T-helper 17 cell (primary cell): ENCODE results near the gene HERC5. TPM values are rescaled to one million over a fixed set of nuclear protein-coding genes. Genes with fewer than 3 reads are reported as not detected.
A peak's percentile ranks its signal among the peaks of the same experiment; 100 is the strongest.
"Not testable (repeated sequence)": the region's sequence is repeated elsewhere in the genome, so short reads cannot be mapped to it uniquely, and the experiment has no call there.

Experiments used
- ATAC-seq: fragments of 150-1000 bp; cut with Tn5 transposase; 2 replicates; pipeline ENCODE4 v1.10.0; 2021; ENCODE audit warnings: mild to moderate bottlenecking, moderate library complexity
- DNase-seq, 3 donors: peaks; one replicate each; pipeline versions ENCODE4 v3.0.0 to v3.0.0-alpha.2; 2020 to 2021
- H3K9me3 ChIP-seq: one replicate; pipeline ENCODE4 v1.7.0; 2013; ENCODE audit warnings: low read length, mild to moderate bottlenecking; ENCODE audit not compliant: control insufficient read depth, poor library complexity, severe bottlenecking
- H3K27ac Mint-ChIP-seq: one replicate; pipeline ENCODE4 v1.8.0; 2022; ENCODE audit warnings: mild to moderate bottlenecking, moderate library complexity, mixed read lengths
- H3K27me3 Mint-ChIP-seq: one replicate; pipeline ENCODE4 v1.8.0; 2022; ENCODE audit warnings: mixed read lengths
- H3K36me3 Mint-ChIP-seq: one replicate; pipeline ENCODE4 v1.8.0; 2022; ENCODE audit warnings: low read depth, mixed read lengths
- H3K4me1 Mint-ChIP-seq: one replicate; pipeline ENCODE4 v1.8.0; 2022; ENCODE audit warnings: mild to moderate bottlenecking, mixed read lengths
- H3K4me3 Mint-ChIP-seq: one replicate; pipeline ENCODE4 v1.8.0; 2022; ENCODE audit warnings: mild to moderate bottlenecking, moderate library complexity, mixed read lengths
- total RNA-seq, 4 donors: library from RNA in 2 of 4; stranded (reverse) in 2 of 4; gene quantifications; one replicate each; pipeline ENCODE4 v1.2.3 and lab custom pipeline; 2022 to 2026

HERC5 gene
- total RNA-seq, 2 donors from 2014 or later = 17.2 to 19.7 TPM

DNA sequence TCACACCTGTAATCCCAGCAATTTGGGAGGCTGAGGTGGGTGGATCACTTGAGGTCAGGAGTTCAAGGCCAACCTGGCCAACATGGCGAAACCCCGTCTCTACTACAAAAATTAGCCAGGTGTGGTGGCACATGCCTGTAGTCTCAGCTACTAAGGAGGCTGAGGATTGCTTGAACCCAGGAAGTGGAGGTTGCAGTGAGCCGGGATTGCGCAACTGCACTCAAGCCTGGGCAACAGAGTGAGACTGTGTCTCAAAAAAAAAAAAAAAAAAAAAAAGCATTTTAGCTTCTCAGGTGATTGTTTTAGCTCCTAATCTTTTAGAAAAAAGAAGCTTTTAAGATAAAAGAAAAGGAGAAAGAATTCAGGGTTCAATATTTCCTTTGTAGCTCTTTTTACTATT, 19.0 kb upstream of the HERC5 start:
- DNase-seq, H3K9me3 ChIP-seq, H3K27me3 Mint-ChIP-seq, H3K4me3 Mint-ChIP-seq, ATAC-seq: not testable (repeated sequence)
- peaks cover 27% of the 10 kb centered on the region for H3K36me3 Mint-ChIP-seq
- H3K4me1 Mint-ChIP-seq = peaks cover 10% of the 10 kb centered on the region
- peak overlapping the region; percentile 92 for H3K27ac Mint-ChIP-seq

DNA sequence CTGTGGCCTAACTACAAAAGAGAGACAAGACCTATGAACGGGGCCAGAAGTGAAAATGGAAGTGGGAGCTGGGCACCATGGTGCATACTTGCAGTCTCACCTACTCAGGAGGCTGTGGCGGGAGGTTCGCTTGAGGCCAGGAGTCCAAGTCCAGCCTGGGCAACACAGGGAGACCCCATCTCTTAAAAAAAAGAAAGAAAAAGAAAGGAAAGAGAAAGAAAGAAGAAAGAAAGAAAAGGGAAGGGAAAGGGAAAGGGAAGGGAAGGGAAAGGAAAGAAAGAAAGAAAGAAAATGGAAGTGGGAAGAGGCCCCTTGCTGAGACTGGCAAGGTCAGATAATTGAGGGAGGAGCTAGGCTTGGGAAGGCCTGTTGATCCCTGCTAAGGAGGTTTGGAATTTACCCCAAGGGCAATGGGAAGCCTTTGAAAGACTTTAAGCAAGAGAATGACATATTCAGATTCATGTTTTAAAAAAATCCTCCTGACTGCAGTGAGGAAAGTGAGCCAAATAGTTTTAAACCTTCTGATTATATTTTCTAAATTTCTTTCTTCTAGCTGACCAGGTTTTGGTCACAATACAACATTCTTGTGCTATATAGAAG, 17.7 kb upstream of the HERC5 start:
- H3K9me3 ChIP-seq = no peaks in the 10 kb centered on the region
- Mint-ChIP-seq H3K4me1 (peaks cover 10% of the 10 kb centered on the region), H3K27ac (peak overlapping the region; percentile 92), H3K27me3 (no peaks in the 10 kb centered on the region), H3K4me3 (no peak overlapping the region), H3K36me3 (peaks cover 24% of the 10 kb centered on the region)
- DNase-seq (no peak), ATAC-seq (no peak)

DNA sequence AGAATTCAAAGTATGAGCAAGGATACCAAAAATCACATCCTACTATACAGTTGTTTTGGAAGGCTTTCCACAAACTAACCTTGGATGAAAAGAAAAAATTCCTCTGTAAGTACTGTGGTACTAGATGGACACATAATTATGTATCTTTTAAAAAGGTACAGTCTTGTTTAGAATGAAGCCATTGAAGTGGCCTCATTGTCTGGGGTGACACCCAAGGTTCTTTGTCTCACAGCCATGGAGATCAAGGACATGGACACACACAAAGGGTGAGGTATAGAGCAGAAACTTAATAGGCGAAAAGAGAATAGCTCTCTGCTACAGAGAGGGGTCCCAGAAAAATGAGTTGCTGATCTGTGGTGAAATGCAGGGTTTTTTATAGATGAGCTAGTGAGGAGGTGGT, 16.8 kb upstream of the HERC5 start:
- Mint-ChIP-seq H3K4me1 (peaks cover 10% of the 10 kb centered on the region), H3K27ac (peak overlapping the region; percentile 92), H3K36me3 (peaks cover 19% of the 10 kb centered on the region), H3K4me3 (no peak overlapping the region), H3K27me3 (no peaks in the 10 kb centered on the region)
- ATAC-seq = no peak
- DNase-seq = no peak
- no peaks in the 10 kb centered on the region for H3K9me3 ChIP-seq

DNA sequence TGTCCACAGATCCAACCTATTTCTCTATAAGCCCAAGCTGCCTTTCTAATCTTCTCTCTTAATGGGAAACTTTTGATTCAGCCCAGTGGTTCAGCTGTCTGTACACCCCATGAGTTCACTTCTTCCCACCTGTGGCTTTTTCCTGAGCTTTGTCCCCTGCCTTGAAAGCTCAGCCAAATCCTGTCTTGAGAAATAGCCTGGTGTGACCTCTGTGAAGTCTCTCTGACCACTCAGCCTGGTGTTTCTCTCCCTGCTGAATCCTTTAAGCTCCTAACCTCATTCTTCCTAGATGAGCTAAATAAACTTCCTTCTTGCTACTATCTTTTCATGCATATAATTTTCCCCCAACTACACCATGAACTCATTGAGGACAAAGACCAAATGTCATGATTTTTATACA, 15.2 kb upstream of the HERC5 start:
- peaks cover 10% of the 10 kb centered on the region for H3K4me1 Mint-ChIP-seq
- H3K9me3 ChIP-seq = no peaks in the 10 kb centered on the region
- ATAC-seq (no peak), DNase-seq (no peak)
- no peak overlapping the region for H3K4me3 Mint-ChIP-seq
- no peaks in the 10 kb centered on the region for H3K27me3 Mint-ChIP-seq
- peaks cover 15% of the 10 kb centered on the region for H3K36me3 Mint-ChIP-seq
- peak overlapping the region; percentile 65 for H3K27ac Mint-ChIP-seq

DNA sequence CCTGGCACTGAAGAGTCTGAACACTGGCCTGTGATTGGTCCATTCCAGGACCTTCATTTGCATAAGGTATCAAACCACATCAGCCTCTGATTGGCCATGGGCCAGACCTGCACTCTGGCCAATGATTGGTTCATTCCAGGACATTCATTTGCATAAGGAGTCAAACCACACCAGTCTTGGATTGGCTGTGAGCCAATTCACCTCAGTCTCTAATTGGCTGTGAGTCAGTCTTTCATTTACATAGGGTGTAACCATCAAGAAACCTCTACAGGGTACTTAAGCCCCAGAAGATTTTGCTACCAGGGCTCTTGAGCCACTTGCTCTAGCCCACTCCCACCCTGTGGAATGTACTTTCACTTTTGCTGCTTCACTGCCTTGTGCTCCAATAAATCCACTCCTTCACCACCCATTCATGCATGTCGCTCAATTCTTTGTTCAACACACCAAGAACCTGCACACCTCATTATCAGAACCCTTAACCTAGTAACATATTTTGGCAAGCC, 14.2 kb upstream of the HERC5 start:
- Mint-ChIP-seq H3K27me3 (no peaks in the 10 kb centered on the region), H3K4me3 (no peak overlapping the region), H3K36me3 (peaks cover 15% of the 10 kb centered on the region), H3K27ac (no peak overlapping the region), H3K4me1 (peaks cover 10% of the 10 kb centered on the region)
- no peaks in the 10 kb centered on the region for H3K9me3 ChIP-seq
- ATAC-seq = no peak
- no peak for DNase-seq

DNA sequence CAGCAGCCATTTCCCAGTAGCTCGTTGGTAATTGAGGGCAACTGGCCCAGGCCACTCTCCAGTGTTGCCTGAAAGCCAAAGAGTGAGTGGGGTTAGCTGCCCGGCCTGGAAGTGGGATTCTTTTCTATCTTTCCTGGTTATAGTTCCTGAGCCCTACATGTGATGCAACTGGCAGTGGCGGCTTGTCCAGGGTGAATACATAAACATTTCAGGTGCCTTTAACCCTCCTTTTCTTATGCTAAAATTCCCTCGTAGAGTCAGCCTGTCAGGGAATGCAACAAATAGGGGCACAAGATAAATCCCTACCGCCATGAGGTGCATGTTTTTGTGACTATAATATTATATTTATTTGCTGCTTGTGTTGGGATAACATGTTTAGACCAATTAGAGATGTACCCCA, 13.4 kb upstream of the HERC5 start:
- ATAC-seq (no peak), DNase-seq (no peak)
- peaks cover 10% of the 10 kb centered on the region for H3K4me1 Mint-ChIP-seq
- H3K27me3 Mint-ChIP-seq = no peaks in the 10 kb centered on the region
- peaks cover 15% of the 10 kb centered on the region for H3K36me3 Mint-ChIP-seq
- H3K9me3 ChIP-seq = no peaks in the 10 kb centered on the region
- H3K4me3 Mint-ChIP-seq = no peak overlapping the region
- H3K27ac Mint-ChIP-seq = peak overlapping the region; percentile 1

DNA sequence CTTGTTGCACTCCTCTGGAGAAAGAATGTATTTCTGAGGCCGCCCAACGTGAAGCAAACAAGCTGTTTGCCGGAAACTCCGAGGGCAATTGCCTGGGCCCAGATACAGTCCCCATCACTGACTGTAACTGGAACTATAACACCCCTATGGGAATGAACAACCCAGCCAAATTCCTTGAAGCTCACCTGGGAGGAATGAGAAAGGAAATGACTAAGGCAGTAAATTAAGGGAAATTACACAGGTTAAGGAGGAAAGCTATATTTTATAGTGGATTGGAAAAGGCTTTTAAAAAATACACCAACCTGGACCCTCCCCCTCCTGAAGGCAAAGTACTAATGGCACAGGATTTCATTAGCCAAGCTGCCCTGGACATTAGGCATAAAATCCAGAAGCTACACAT, 11.7 kb upstream of the HERC5 start:
- H3K4me3 Mint-ChIP-seq = no peak overlapping the region
- H3K9me3 ChIP-seq = no peaks in the 10 kb centered on the region
- no peak overlapping the region for H3K27ac Mint-ChIP-seq
- DNase-seq (no peak), ATAC-seq (no peak)
- H3K4me1 Mint-ChIP-seq = peaks cover 7% of the 10 kb centered on the region
- H3K27me3 Mint-ChIP-seq = no peaks in the 10 kb centered on the region
- H3K36me3 Mint-ChIP-seq = peaks cover 10% of the 10 kb centered on the region

DNA sequence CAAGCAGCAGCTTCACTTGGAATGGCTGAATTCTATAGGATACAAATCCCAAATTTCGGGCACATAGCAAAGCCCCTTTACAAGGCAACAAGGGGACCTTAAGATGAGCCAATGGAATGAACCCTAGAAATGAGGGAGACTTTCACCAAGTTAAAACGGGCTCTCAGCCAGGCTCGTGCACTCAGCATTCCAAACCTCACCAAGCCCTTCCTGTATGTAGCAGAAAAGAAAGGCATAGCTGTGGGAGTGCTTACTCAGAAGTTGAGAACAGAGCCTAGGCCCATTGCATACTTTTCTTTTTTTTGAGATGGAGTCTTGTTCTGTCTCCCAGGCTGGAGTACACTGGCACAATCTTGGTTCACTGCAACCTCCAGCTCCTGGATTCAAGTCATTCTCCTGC, 10.8 kb upstream of the HERC5 start:
- no peaks in the 10 kb centered on the region for H3K9me3 ChIP-seq
- Mint-ChIP-seq H3K36me3 (peaks cover 6% of the 10 kb centered on the region), H3K27me3 (no peaks in the 10 kb centered on the region), H3K4me1 (peaks cover 5% of the 10 kb centered on the region), H3K4me3 (no peak overlapping the region), H3K27ac (no peak overlapping the region)
- DNase-seq = no peak
- no peak for ATAC-seq

DNA sequence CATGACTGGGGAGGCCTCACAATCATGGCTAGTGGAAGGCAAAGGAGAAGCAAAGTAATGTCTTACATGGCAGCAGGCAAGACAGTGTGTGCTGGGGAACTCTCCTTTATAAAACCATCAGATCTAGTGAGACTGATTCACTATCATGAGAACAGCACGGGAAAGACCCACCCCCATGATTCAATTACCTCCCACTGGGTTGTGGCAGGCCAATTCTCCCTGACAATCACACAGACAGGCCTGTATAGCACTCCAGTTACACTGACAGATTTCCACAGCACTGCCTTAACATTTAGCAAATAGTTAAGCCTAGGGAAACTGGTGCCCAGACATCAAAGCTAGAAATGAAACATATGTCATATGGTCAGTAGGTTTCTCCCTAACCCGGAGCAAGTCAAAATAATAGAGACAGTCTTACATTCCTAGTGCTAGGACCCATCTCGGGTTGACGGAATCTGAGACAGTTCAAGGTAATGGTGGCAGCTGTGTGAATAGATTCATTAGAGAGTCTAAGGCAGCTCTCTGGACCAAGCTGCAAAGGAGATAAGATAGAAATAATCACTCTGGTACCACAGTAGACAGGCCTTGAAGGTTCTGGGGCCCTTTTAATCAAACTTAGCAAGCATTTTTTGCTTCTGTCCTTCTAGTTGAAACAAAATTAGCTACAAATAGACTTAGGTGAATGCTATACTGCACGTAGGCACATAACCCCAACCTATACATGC, 9.4 kb upstream of the HERC5 start:
- DNase-seq (no peak), ATAC-seq (no peak)
- H3K36me3 Mint-ChIP-seq = no peaks in the 10 kb centered on the region
- no peaks in the 10 kb centered on the region for H3K9me3 ChIP-seq
- H3K4me3 Mint-ChIP-seq = no peak overlapping the region
- no peaks in the 10 kb centered on the region for H3K27me3 Mint-ChIP-seq
- H3K4me1 Mint-ChIP-seq = peaks cover 3% of the 10 kb centered on the region
- no peak overlapping the region for H3K27ac Mint-ChIP-seq

DNA sequence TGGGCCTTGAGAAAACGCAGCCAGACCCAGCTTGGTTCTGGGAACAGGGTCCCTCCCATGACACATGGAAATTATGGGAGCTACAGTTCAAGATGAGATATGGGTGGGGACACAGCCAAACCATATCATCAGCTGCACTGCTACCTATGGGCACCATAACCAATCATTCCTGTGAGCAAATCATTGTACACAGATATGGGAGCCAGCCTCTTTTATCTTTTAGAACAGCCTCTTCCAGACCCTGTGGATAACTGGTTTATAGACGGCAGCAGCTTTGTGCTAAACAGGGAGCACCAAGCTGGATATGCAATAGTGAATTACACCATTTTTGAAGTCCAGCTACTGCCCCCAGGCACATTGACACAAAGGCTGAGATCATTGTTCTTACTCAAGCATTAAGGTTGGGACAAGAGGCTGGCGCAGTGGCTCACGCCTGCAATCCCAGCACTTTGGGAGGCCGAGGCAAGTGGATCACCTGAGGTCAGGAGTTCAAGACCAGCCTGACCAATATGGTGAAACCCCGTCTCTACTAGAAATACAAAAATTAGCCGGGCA, 8.6 kb upstream of the HERC5 start:
- H3K4me1 Mint-ChIP-seq, H3K36me3 Mint-ChIP-seq, H3K9me3 ChIP-seq, DNase-seq, H3K4me3 Mint-ChIP-seq, H3K27me3 Mint-ChIP-seq, ATAC-seq, H3K27ac Mint-ChIP-seq: not testable (repeated sequence)

DNA sequence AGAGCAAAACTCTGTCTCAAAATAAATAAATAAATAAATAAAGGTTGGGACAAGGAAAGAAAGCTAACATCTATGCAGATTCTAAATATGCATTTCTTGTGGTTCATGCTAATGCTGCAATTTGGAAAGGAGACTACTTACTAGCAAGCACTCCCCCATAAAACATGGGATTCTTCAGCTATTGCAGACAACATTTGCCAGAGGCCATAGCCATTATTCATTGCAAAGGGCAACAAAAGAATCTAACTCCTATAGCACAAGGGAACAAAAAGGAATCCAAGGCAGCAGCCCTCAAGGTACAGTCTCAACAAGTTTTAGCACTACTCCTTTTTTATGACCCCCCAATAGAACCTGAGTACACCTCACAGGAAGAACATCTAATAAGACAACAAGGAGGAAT, 8.0 kb upstream of the HERC5 start:
- H3K9me3 ChIP-seq = no peaks in the 10 kb centered on the region
- Mint-ChIP-seq H3K36me3 (peaks cover 2% of the 10 kb centered on the region), H3K27ac (no peak overlapping the region), H3K4me1 (peaks cover 5% of the 10 kb centered on the region), H3K27me3 (no peaks in the 10 kb centered on the region), H3K4me3 (no peak overlapping the region)
- no peak for DNase-seq
- no peak for ATAC-seq

DNA sequence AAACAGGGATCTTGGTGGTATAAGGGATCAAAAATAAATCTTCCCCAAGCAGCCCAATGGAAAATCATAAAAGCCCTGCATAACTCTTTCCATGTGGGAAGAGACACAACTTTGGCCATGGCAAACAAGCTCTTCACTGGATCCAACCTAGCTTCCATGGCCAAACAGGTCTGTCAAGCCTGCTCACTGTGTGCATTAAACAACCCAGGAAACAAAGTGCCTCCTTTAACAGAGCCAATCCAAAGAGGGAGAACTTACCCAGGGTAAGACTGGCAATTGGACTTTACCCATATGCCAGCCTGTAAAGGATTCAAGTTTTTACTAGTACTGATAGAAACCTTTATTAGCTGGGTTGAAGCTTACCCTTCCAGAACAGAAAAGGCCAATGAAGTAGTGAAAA, 7.6 kb upstream of the HERC5 start:
- H3K4me3 Mint-ChIP-seq = no peak overlapping the region
- peaks cover 5% of the 10 kb centered on the region for H3K4me1 Mint-ChIP-seq
- no peak overlapping the region for H3K27ac Mint-ChIP-seq
- no peaks in the 10 kb centered on the region for H3K27me3 Mint-ChIP-seq
- ATAC-seq (no peak), DNase-seq (no peak)
- H3K9me3 ChIP-seq = no peaks in the 10 kb centered on the region
- H3K36me3 Mint-ChIP-seq = peaks cover 2% of the 10 kb centered on the region

DNA sequence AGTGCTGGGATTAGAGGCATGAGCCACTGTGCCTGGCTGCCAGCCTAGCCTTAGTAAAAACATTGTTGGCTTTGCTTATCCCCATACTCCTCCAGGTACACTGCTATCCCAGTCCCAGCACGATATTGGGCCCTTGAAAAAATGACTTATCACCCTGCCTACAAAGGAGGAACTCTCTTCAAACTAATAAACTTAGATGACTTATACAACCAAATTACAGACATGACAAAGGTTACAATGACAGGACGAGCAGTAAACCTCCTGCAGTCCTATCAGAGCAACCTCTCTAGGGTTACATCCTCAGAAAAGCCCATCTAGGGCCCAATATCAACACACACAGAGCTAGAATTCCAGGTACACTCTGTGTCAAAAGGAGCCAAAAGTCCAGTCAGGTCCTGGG, 5.7 kb upstream of the HERC5 start:
- Mint-ChIP-seq H3K4me1 (peaks cover 10% of the 10 kb centered on the region), H3K36me3 (peaks cover 2% of the 10 kb centered on the region), H3K27ac (no peak overlapping the region), H3K4me3 (no peak overlapping the region), H3K27me3 (no peaks in the 10 kb centered on the region)
- ATAC-seq (no peak), DNase-seq (no peak)
- no peaks in the 10 kb centered on the region for H3K9me3 ChIP-seq

DNA sequence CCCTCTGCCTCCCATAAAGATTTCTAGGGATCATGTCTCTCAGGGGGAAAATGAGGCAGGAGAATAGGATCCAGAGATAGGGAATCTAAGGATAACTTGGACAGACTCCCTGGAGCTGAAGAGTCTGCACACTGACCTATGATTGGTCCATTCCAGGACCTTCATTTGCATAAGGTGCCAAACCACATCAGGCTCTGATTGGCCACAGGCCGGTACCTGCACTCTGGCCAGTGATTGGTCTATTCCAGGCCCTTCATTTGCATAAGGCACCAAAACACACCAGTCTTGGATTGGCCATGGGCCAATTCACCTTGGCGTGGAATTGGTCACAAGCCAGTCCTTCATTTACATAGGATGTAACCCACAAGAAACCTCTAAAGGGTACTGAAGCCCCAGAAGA, 4.0 kb upstream of the HERC5 start:
- peaks cover 17% of the 10 kb centered on the region for H3K4me1 Mint-ChIP-seq
- no peak overlapping the region for H3K4me3 Mint-ChIP-seq
- no peak overlapping the region for H3K27ac Mint-ChIP-seq
- no peak for DNase-seq
- H3K36me3 Mint-ChIP-seq = peaks cover 6% of the 10 kb centered on the region
- ATAC-seq = no peak
- H3K9me3 ChIP-seq = no peaks in the 10 kb centered on the region
- no peaks in the 10 kb centered on the region for H3K27me3 Mint-ChIP-seq
